ENCODE measurements around the gene CHST4. TPM values are rescaled to one million over a fixed set of nuclear protein-coding genes. Genes with fewer than 3 reads are reported as not detected.
"Not testable (repeated sequence)": the region's sequence is repeated elsewhere in the genome, so short reads cannot be mapped to it uniquely, and the experiment has no call there.

The CHST4 gene
- total and polyA plus RNA-seq, 9 donors, result 0.04 to 0.21 (median 0.07) TPM; not detected in 5

DNA sequence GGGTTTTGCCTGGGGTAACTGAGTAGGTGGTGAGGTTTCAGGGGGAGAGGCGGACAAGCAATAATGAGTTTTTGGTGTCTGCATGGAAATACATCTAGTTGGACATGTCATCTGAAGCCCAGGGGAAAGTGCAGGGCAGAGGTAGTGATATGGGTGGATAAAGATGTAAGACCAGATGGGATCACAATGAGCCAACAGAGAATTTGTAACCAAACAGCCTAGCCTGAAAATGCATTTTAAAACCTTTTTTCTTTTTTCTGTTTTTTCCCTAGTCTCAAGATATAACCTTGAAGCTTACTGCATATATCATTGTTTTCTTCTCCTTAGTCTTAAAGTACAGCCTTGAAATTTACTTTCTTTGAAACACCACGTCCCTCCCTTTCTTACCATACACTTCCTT, 33.4 kb upstream of the CHST4 start:
- DNase-seq, result no peak
- Histone ChIP-seq H3K4me3 (ENCODE audit: low read length) (no peak overlapping the region), H3K4me1 (ENCODE audit: control insufficient read depth, insufficient read depth, low read length) (no peaks in the 10 kb centered on the region), H3K9me3 (replicated peaks; ENCODE audit: control insufficient read depth, low read depth, low read length) (no peaks in the 10 kb centered on the region), H3K27ac (ENCODE audit: low read length) (no peak overlapping the region), H3K27me3 (ENCODE audit: control insufficient read depth, insufficient read depth, low read length) (no peaks in the 10 kb centered on the region), H3K36me3 (ENCODE audit: control insufficient read depth, insufficient read depth, low read length) (no peaks in the 10 kb centered on the region)
- 86% methylated on average over 1 of the region's 2 CpGs for WGBS (ENCODE audit: insufficient coverage)

DNA sequence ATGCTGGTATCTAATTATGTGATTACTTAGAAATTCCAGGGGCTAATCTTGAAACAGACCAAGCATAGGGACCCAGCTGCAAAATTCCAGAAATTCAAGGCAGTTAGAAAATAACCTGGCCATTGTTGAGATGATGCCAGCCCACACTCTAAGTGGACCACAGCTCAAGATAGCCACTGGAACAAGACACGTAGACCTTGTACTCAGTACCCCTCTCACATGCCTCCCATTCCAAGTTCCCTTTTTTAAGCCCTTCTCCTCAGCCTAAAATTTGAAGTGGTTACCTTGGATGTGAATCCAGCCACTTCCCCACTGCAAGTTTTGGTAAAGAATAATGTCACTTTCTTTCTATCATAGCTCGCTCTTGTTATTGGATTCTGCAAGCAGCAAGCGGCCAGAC, 33.0 kb upstream of the CHST4 start:
- WGBS (ENCODE audit: insufficient coverage), result 72% methylated on average over 3 of the region's 3 CpGs
- DNase-seq, result no peak
- H3K4me1 ChIP-seq (ENCODE audit: control insufficient read depth, insufficient read depth, low read length), result no peaks in the 10 kb centered on the region
- H3K27ac ChIP-seq (ENCODE audit: low read length), result no peak overlapping the region
- no peaks in the 10 kb centered on the region for H3K36me3 ChIP-seq (ENCODE audit: control insufficient read depth, insufficient read depth, low read length)
- H3K27me3 ChIP-seq (ENCODE audit: control insufficient read depth, insufficient read depth, low read length), result no peaks in the 10 kb centered on the region
- no peak overlapping the region for H3K4me3 ChIP-seq (ENCODE audit: low read length)
- H3K9me3 ChIP-seq (replicated peaks; ENCODE audit: control insufficient read depth, low read depth, low read length), result no peaks in the 10 kb centered on the region

DNA sequence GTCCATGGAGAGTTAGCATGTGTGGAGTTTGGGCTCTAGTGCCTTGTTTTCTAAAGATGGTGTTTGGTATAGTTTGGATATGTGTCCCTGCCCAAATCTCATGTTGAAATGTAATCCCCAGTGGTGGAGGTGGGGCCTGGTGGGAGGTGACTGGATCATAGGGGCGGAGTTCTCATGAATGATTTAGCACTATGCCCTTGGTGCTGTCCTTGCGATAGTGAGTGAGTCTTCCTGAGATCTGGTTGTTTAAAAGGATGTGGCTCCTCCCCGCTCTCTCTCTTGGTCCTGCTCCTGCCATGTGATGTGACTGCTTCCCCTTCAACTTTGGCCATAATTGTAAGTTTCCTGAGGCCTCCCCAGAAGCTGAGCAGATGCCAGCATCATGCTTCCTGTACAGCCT, 28.2 kb upstream of the CHST4 start:
- Histone ChIP-seq H3K4me3 (ENCODE audit: low read length) (no peak overlapping the region), H3K27me3 (ENCODE audit: control insufficient read depth, insufficient read depth, low read length) (peaks cover 3% of the 10 kb centered on the region)
- WGBS (ENCODE audit: insufficient coverage), result 100% methylated on average over 1 of the region's 3 CpGs

DNA sequence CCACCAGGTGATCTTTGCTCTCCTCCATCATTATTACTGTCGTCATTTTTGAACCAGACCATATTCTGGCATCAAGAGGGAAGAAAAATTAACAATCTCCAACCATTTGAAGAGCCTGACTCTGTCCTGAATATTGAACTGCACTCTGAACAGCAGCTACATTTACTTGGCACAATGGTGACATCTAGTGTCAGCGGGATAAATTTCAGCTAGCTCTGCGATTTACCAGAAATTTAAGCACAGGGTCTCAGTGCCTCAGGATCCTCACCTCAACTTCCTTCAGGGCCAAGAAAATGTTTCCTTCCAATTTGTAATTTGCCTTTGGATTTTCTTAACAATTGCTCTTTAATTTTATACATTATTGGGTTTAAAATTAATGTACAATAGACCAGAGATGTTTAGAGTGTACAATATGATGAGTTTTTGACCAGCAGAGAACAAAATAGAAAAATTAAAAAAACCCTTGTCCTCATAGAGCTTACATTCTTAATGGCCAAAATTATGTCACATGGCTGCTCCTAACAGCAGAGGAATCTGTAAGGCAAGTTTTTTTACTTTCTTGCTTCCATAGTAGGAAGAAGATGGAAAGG, 26.4 kb upstream of the CHST4 start:
- H3K4me1 ChIP-seq (ENCODE audit: control insufficient read depth, insufficient read depth, low read length), result no peaks in the 10 kb centered on the region
- DNase-seq, result peak; percentile 64
- H3K36me3 ChIP-seq (ENCODE audit: control insufficient read depth, insufficient read depth, low read length), result no peaks in the 10 kb centered on the region
- 0% methylated on average over 2 of the region's 3 CpGs for WGBS (ENCODE audit: insufficient coverage)
- H3K4me3 ChIP-seq (ENCODE audit: low read length), result no peak overlapping the region
- H3K9me3 ChIP-seq (replicated peaks; ENCODE audit: control insufficient read depth, low read depth, low read length), result no peaks in the 10 kb centered on the region
- peaks cover 3% of the 10 kb centered on the region for H3K27me3 ChIP-seq (ENCODE audit: control insufficient read depth, insufficient read depth, low read length)
- no peak overlapping the region for H3K27ac ChIP-seq (ENCODE audit: low read length)

More for the DNA sequence above, 28.2 kb upstream of the CHST4 start:
- Histone ChIP-seq H3K27ac (ENCODE audit: low read length) (no peak overlapping the region), H3K36me3 (ENCODE audit: control insufficient read depth, insufficient read depth, low read length) (no peaks in the 10 kb centered on the region), H3K4me1 (ENCODE audit: control insufficient read depth, insufficient read depth, low read length) (no peaks in the 10 kb centered on the region), H3K9me3 (replicated peaks; ENCODE audit: control insufficient read depth, low read depth, low read length) (no peaks in the 10 kb centered on the region)
- no peak for DNase-seq

DNA sequence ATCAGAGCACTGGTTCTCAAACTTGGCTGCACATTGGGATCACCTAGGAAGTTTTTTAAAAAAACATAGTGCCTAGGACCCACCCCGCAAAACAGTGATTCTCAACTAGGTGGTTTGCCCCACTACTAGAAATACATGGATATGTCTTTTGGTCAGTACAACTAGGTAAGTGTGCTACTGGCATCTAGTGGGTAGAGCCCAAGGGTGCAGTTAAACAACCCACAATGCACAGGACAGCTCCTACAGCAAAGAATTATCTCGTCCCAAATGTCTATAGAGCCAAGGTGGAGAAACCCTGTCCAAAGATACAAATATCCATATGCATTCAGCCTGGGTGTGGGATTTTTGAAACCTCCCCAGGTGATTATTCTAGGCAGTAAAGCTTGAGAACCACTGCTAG, 25.3 kb upstream of the CHST4 start:
- Histone ChIP-seq H3K9me3 (replicated peaks; ENCODE audit: control insufficient read depth, low read depth, low read length) (no peaks in the 10 kb centered on the region), H3K36me3 (ENCODE audit: control insufficient read depth, insufficient read depth, low read length) (no peaks in the 10 kb centered on the region), H3K4me3 (ENCODE audit: low read length) (no peak overlapping the region), H3K4me1 (ENCODE audit: control insufficient read depth, insufficient read depth, low read length) (no peaks in the 10 kb centered on the region), H3K27ac (ENCODE audit: low read length) (no peak overlapping the region), H3K27me3 (ENCODE audit: control insufficient read depth, insufficient read depth, low read length) (peaks cover 3% of the 10 kb centered on the region)
- DNase-seq, result no peak
- no CpG with 5 or more reads among the region's 2 CpGs for WGBS (ENCODE audit: insufficient coverage)

DNA sequence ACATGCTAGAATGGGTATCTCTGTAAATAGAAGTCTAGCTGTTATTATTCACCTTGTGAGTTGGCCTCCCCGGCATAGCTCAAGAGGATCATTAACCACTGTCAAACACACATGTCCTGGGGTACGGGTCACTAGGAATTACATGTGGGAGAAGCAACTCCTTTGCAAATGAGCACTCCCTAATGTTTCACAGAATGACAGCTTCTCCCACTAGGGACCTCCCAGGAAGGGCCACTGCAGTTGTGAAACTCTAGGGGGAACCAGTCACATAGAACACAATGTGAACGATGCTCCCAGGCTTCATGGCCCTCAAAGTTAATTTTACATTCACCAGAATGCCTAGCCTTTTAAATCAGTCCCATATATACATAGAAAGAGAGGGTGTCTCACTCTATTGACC, 24.7 kb upstream of the CHST4 start:
- Histone ChIP-seq H3K4me3 (ENCODE audit: low read length) (no peak overlapping the region), H3K27ac (ENCODE audit: low read length) (no peak overlapping the region), H3K9me3 (replicated peaks; ENCODE audit: control insufficient read depth, low read depth, low read length) (no peaks in the 10 kb centered on the region), H3K36me3 (ENCODE audit: control insufficient read depth, insufficient read depth, low read length) (no peaks in the 10 kb centered on the region), H3K27me3 (ENCODE audit: control insufficient read depth, insufficient read depth, low read length) (peaks cover 3% of the 10 kb centered on the region), H3K4me1 (ENCODE audit: control insufficient read depth, insufficient read depth, low read length) (no peaks in the 10 kb centered on the region)
- DNase-seq, result no peak
- no CpG with 5 or more reads among the region's 3 CpGs for WGBS (ENCODE audit: insufficient coverage)

DNA sequence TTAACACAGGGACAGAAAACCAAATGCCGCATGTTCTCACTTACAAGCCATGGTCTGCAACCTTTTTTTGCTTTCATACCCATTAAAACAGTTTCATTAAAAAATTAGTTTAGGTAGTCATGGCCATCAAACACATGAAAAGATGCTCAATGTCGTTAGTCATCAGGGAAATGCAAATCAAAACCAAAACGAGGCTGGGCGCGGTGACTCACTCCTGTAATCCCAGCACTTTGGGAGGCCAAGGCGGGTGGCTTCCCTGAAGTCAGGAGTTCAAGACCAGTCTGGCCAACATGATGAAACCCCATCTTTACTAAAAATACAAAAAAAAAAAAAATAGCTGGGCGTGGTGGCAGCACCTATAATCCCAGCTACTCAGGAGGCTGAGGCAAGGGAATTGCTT, 22.2 kb upstream of the CHST4 start:
- not testable (repeated sequence) for H3K4me3 ChIP-seq (ENCODE audit: low read length); H3K36me3 ChIP-seq (ENCODE audit: control insufficient read depth, insufficient read depth, low read length); H3K27me3 ChIP-seq (ENCODE audit: control insufficient read depth, insufficient read depth, low read length); H3K9me3 ChIP-seq (replicated peaks; ENCODE audit: control insufficient read depth, low read depth, low read length); H3K27ac ChIP-seq (ENCODE audit: low read length); DNase-seq; H3K4me1 ChIP-seq (ENCODE audit: control insufficient read depth, insufficient read depth, low read length)
- WGBS (ENCODE audit: insufficient coverage), result 89% methylated on average over 4 of the region's 7 CpGs

DNA sequence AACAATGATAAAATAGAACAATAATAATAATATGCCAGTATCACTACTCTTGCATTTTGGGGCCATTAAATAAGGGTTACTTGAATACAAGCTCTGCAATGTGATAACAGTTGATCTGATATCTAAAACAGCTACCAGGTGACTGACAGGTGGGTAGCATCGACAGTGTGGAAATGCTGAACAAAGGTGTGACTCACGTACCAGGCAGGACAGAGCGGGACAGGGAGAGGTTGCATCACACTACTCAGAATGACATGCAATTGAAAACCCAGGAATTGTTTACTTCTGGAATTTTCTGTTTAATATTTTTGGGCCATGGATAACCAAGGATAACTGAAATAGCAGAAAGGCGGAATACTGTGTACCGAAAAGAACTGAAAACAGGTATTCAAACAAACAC, 21.3 kb upstream of the CHST4 start:
- no peak overlapping the region for H3K4me3 ChIP-seq (ENCODE audit: low read length)
- no peak overlapping the region for H3K27ac ChIP-seq (ENCODE audit: low read length)
- H3K36me3 ChIP-seq (ENCODE audit: control insufficient read depth, insufficient read depth, low read length), result no peaks in the 10 kb centered on the region
- WGBS (ENCODE audit: insufficient coverage), result no CpG with 5 or more reads among the region's 5 CpGs
- no peaks in the 10 kb centered on the region for H3K4me1 ChIP-seq (ENCODE audit: control insufficient read depth, insufficient read depth, low read length)
- no peak for DNase-seq
- H3K9me3 ChIP-seq (replicated peaks; ENCODE audit: control insufficient read depth, low read depth, low read length), result no peaks in the 10 kb centered on the region
- H3K27me3 ChIP-seq (ENCODE audit: control insufficient read depth, insufficient read depth, low read length), result peaks cover 3% of the 10 kb centered on the region

DNA sequence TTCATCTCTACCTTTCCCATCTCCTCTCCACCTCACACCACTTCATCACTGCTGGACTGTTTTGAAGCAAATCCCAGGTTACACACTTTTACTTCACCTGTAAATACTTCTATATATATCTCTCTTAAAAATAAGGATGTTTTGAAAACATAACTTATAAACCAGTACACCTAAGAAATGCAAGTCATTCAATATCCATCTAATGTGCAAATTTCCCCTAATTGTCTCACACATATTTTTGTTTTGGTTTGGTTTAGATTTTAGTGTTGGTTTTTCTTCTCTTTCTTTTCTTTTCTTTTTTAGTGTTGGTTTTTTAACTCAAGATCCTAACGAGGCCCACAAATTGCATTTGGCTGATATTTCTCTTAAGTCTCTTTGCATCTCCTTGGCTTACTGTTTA, 19.2 kb upstream of the CHST4 start:
- Histone ChIP-seq H3K27me3 (ENCODE audit: control insufficient read depth, insufficient read depth, low read length) (no peaks in the 10 kb centered on the region), H3K9me3 (replicated peaks; ENCODE audit: control insufficient read depth, low read depth, low read length) (no peaks in the 10 kb centered on the region), H3K27ac (ENCODE audit: low read length) (no peak overlapping the region), H3K4me1 (ENCODE audit: control insufficient read depth, insufficient read depth, low read length) (no peaks in the 10 kb centered on the region), H3K36me3 (ENCODE audit: control insufficient read depth, insufficient read depth, low read length) (no peaks in the 10 kb centered on the region), H3K4me3 (ENCODE audit: low read length) (no peak overlapping the region)
- WGBS (ENCODE audit: insufficient coverage), result no CpG with 5 or more reads among the region's 1 CpG
- DNase-seq, result no peak

DNA sequence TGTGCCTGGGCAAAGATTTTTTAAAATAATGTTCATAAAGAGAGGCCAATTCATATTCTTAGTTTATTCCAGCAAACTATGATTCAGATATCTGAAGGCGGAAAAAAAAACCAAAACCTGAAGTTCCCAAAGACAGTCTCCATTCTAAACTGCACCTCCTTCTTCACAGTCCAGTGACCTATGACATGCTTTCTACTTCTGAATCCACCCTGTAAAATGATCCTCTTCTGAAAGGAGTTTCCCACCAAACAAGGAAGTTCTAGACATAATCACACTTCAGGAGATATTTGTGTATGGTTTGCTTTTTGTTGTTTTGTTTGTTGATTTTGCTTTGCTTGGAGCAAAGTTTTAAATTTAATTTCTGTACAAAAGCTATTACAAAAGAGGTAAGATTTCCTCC, 12.9 kb upstream of the CHST4 start:
- H3K27me3 ChIP-seq (ENCODE audit: control insufficient read depth, insufficient read depth, low read length), result no peaks in the 10 kb centered on the region
- no peaks in the 10 kb centered on the region for H3K4me1 ChIP-seq (ENCODE audit: control insufficient read depth, insufficient read depth, low read length)
- no peak for DNase-seq
- no peak overlapping the region for H3K27ac ChIP-seq (ENCODE audit: low read length)
- H3K4me3 ChIP-seq (ENCODE audit: low read length), result no peak overlapping the region
- no CpG with 5 or more reads among the region's 1 CpG for WGBS (ENCODE audit: insufficient coverage)
- no peaks in the 10 kb centered on the region for H3K36me3 ChIP-seq (ENCODE audit: control insufficient read depth, insufficient read depth, low read length)
- no peaks in the 10 kb centered on the region for H3K9me3 ChIP-seq (replicated peaks; ENCODE audit: control insufficient read depth, low read depth, low read length)

DNA sequence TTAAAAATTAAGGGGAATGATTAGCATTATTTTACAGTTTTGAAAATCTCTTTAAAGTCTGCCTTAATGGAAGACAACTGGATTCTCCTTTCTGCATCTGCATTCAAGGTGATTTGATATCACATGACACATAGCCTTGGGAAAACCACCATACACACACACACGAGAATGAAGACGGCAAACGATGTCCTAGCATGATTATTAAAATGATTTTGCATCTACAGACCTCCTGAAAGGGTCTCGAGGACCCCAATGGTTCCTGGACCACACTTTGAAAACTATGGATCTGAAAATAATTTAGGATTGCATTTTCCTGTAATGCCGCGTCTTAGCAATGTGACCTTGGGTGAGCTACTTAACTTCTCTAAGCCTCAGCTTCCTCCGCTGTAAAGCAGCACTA, 11.8 kb upstream of the CHST4 start:
- Histone ChIP-seq H3K9me3 (replicated peaks; ENCODE audit: control insufficient read depth, low read depth, low read length) (no peaks in the 10 kb centered on the region), H3K4me1 (ENCODE audit: control insufficient read depth, insufficient read depth, low read length) (no peaks in the 10 kb centered on the region), H3K27me3 (ENCODE audit: control insufficient read depth, insufficient read depth, low read length) (no peaks in the 10 kb centered on the region), H3K36me3 (ENCODE audit: control insufficient read depth, insufficient read depth, low read length) (no peaks in the 10 kb centered on the region), H3K4me3 (ENCODE audit: low read length) (no peak overlapping the region), H3K27ac (ENCODE audit: low read length) (no peak overlapping the region)
- no peak for DNase-seq
- 85% methylated on average over 3 of the region's 7 CpGs for WGBS (ENCODE audit: insufficient coverage)

All from muscle of leg (tissue), 11 donors.